Activated T-helper 1 cell treated with Interleukin-2 at 50 U/mL for 16 hours (primary cell): ENCODE measurements around the gene USP27X.
A peak's percentile ranks its signal among the peaks of the same experiment; 100 is the strongest.

Experiments
- DNase-seq: peaks from one replicate; pipeline ENCODE4 v3.0.0-alpha.2; 2020; ENCODE audit warnings: low read depth

USP27X gene

DNA sequence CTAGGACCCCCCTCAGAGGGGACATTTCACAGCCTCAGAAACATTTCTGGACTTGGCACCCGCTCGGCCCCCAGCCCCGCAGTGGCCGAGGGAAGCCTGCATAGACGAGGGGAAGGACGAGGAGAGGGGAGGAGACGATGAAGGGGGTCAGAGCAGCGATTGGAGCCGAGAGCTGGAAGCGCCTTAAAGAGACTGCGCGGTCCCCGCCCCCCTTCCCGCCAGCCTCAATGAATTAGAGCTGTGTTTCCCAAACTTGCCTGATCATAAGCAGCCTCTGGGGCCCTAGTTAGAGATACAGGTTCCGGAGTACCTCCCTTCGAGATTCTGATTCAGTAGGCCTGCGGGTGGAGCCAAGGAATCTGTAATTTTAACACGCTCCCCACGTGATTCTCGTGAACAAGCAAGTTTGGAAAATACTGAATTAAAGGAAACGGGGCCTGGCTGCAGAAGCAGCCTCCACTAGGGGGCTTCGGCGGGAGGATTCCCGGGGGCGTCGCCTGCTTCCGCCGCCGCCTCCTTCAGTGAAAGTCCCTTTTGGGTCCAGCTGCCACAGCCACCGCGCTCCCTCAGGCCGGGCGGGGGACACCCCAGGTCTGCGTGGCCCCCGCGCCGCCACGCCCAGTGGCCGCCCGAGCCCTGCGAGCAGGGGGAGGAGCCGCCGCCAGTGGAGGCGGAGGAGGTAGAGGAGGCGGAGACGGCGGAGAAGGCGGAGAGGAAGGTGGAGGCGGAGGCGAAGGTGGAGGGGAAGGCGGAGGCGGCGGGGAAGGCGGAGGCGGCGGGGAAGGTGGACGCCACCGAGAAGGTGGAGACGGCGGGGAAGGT, at the start of gene USP27X:
Gene USP27X (plus strand): TSS at position 651 of the 822 bp plus-strand sequence. CDS start 824 bp downstream, outside the sequence.
- peak; percentile 70 for DNase-seq

DNA sequence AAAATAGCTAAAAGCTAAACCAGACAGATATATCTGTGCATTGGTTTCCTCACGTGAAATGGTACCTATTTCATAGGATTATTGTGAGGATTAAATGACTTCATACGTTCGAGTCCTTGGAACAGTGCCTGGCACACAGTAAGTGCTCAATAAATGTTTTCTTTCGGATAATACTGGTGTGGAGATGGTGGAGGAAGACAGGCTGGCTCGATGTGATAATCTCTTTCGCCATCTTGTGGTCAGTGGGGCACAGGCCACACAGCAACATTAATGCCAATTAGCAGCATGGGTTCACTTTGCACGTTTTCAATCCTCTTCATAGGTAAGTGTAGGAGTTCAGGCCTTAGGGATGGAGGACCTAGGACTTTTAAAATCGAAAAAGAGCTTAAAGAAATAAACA, 40.9 kb upstream of the USP27X start:
- DNase-seq: no peak

DNA sequence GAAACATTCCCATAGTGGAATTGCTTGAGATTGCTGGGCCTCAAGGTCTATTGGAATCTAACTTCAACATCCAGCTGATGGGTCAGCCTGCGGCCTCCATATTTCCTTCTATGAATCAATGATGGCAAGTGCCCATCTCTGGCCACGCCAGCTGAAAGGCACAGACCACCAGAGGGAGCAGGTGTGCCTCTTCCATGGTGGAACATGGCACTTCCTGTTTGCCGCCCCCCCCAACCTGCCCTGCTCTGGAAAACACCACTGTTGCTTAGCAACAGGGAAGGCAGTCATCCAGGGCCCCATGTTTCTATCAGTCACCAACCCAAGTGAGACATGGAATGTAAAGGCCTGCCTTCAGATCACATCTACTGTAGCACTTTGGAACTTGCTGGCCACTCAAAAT, 38.6 kb upstream of the USP27X start:
- DNase-seq: no peak

DNA sequence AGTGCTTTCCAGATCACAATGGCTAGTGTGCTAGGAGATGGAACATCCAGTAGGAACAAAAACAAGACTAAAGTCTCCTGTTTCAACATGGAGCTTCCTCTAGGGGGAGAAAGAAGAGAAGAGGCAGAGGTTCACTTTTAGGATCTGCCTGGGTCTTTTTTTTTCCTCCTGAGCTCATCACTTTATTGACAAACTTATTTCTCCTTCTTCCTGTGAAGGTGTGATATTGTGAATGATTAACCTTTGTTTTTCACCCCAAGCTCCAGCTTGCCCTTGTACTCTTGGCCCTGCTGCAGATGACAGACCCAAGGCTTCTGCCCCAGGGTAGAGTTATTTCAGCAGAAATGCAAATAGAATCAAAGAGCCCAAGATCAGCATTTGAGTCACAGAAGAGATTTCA, 36.7 kb upstream of the USP27X start:
- no peak for DNase-seq

DNA sequence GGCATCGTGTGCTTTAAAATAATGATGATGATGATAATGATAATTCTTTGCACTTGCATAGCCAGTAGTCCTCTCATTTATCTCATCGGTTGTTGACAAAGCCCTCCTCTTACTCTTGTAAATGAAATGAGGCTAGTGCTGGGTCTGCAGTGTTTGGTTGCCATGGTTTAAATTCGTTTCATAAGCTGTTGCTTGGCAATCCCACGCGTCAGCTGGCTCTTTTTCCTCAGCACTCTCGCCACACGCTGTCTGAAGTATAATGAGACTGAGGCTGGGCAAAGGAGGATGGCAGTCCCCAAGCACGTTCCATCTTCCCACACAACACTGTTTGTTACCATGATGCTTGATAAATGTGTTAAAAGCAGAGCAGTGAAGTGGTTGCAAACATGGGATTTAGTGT, 34.7 kb upstream of the USP27X start:
- no peak for DNase-seq

DNA sequence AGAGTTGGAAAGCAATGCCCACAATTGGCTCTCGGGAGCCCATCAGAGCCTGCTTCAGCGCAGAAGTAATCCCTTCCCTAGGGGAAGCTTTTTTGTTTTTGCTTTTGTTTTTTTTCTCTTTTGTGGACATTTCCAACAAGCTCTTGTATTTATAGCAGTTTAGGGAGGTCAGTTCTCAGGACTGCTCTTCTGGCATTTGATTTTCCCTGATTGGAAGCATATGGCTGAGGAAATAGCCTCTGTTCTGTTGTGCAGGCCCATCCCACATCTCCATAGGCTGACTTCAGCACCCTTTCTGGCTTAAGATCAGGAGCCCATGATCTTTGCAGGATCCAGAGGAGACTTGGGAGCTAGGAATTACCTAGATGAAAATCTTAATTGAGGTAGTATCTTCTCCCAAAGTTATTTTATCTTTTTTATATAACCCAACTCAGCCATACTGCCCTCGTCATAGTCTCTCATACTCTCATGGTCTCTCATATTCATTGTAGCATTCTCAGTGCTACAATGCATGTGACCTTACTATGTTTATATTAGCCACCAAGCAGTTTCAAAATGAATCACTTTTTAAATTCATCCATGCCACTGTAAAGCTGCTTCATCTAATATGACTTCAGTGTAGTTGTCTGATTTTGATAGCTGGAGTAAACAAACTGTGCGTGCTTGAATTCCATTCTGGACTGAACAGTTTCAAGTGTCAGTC, 33.4 kb upstream of the USP27X start:
- no peak for DNase-seq

DNA sequence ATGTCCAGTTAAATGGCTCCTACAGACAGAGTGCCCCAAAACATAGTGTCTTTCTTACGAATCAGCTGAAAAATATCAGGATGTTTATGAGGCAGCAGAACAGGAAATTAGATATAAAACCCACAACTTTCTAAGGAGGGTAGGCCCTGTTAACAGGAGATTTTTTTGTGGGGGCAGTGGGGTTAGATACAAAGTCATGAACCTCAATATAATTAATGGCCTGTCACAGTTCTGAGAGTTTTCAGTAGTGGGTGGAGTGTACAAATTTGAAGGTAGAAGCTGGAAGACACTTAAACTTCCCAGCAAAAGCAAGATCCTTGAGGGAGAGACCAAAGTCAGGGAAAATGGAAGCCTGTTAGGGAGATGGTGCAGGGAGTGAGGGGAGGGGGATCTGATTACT, 32.8 kb upstream of the USP27X start:
- DNase-seq: no peak

DNA sequence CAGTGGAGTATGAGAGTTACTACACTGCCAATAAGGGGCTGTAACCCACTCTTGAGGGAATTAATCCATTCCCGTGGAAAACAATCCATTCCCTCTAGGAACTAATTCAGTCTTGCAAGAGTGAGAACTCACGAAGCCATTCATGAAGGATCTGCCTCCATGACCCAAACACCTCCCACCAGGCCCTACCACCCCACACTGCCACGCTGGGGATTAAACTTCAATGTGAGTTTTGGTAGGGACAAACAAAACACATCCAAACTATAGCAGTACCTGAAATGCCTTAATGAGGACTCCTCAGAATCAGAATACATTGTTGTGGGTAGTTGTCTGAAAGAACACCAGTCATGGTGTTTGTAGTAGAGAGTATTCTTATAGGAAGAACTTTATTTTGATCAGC, 31.0 kb upstream of the USP27X start:
- no peak for DNase-seq

DNA sequence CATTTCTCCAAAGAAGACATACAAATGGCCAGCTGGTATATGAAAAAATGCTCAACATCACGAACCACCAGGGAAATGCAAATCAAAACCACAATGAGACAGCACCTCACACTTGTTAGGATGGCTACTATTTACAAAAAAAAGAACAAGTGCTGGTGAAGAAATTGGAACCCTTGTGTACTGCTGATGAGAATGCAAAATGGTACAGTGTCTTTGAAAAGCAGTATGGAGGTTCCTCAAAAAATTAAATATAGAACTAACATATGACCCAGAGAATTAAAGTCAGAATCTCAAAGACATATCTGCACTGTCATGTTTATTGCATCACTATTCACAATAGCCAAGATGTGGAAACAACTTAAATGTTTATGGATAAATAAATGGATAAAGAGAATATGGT, 29.3 kb upstream of the USP27X start:
- no peak for DNase-seq

DNA sequence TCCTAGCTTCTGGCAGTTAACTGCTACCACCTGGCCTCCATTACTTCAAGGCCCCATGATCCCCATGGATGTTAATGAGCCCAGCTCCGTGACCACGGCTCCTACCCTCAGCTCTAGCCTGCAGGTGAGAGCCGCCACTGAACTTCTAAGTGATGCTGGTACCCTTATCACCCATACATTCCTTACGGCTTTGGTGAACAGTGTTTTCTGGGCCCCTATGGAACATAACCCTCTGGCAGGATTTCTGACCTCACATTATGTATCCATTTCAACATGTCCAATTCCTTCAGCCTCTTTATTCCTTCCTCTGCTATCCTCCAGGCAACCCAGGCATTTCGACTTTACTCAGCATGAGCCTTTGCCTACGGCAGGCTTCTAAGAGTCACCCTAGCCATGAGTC, 25.6 kb upstream of the USP27X start:
- no peak for DNase-seq

DNA sequence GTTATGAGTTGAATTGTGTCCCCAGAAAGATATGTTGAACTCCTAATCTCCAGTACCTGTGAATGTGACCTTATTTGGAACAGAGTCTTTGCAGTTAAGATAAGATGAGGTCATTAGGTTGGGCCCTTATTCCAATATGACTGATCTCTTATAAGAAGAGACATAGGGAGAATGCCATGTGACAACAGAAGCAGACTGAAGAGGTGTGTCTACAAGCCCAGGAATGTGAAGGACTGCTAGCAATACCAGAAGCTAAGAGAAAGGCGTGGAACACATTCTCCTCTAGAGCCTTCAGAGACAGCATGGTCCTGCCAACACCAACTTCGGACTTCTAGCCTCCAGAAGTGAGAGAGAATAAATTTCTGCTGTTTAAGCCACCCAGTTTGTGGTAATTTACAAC, 22.5 kb upstream of the USP27X start:
- no peak for DNase-seq

DNA sequence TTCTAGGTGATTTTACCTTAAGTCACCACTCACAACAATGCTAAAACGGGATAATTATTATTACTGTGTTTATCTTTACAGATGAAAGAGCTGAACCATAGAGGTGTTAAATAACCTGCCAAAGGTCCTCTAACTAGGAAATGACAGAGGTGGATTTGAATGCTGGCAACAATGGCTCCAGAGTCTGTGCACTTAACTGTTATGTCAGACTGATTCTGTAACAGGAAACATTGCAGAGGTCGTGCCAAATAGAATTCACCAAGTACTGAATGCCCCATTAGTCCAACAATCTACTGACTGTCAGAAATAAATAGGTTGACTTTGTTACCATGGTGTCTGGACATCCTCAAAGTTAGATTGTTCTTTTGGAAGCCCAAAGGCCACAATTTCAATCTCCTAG, 20.9 kb upstream of the USP27X start:
- no peak for DNase-seq

DNA sequence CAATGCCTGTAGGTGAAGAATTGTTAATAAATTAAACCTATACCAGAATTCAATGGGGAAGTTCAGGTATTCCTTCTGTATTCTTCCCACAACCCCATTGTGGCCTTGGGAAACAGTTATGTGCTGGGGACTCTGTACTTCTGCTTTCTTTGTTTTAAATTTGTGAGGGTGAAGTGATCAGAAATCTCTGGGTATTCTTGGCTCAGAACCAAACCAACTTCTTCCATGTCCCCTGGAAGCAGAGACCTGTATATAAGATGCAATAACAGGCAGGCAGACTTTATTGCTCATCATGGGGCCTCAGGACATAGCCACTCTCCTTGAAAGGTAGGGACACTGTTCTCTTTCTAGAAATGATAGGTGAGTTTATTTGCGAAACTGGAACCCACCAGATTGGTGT, 19.8 kb upstream of the USP27X start:
- DNase-seq: no peak

DNA sequence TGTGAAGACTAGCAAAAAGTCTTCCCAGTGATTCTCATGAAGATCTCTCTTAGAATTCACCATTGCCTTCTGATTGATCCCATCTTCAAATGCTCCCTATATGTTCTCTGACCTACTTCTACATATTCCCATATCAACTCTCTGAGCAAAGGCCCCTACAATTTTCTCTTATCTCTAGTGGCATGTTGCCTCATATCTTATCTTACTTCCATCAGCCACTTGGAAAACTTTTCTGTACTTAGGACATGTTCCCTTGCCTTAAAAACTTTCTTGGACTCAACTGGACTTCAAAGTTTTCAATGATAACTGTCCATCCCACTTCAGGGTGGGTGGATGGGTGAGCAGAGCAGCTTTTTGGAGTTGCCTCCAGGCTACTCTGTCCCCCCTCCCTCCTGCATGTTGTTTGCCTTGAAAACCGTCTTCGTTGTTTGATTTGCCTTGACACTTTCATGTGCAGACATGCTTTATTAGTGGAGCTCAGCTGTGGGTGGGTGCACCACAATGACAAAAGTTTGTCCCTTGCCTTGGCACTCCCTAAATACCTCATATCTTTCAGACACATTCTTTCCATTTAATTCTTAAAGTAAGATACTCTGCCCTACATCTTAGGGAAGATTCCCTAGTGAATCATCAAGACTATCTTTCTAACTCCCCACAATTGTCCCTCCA, 18.3 kb upstream of the USP27X start:
- DNase-seq: no peak

DNA sequence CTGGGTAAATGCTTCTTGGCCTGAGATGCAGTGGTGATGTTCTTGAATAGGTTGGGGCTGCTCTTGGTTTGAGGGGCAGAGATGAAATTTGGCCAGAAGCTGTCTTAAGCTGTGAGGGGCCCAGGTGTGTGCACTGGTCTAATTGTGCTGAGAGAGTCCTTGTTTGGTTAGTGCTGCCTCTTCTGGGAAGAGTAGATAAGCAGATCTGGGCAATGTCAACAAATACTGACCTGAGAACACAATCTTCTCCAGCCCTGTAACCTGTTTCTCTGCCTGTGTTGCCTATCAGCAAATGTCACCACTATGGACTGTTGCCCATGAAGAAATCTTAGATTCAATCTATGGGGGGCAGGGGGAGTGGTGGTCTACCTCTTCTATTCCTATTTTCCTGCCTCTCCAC, 17.2 kb upstream of the USP27X start:
- DNase-seq: no peak

DNA sequence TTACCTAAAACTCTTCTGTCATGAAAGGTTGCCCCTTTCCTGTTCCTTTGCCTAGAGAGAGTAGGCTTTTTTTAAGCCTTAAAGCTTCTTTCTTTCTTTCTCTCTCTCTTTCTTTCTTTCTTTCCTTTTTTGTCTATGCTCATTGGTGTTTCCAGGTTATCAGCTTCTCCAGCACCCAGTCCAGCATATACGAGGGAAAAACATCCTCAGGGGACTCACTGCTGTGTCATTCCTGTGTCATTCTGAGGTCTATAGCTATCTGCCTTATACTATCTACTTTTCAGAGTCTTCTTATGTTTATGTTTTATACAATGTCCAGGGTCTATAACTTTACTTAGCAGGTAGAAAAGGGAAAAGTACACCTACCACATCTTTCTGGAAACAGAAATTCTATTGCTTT, 10.5 kb upstream of the USP27X start:
- no peak for DNase-seq

DNA sequence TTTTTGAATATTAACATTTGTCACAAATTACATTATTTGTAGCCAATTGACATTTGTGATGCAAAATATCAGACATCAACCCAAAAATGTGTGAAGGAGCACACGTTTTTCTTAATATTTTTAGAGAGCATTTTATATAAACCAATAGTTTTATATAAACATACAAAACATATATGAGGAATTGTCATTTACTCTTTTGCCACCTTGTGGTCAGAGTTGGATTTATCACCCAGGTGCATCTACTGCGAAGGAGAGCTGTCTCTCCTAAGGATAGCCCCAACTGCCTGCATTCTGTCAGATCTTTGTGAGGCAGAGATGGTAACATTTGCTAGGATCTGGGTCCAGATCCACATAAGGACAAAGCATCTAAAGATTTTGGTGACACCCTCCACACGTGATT, 2.5 kb upstream of the USP27X start:
- DNase-seq: no peak

DNA sequence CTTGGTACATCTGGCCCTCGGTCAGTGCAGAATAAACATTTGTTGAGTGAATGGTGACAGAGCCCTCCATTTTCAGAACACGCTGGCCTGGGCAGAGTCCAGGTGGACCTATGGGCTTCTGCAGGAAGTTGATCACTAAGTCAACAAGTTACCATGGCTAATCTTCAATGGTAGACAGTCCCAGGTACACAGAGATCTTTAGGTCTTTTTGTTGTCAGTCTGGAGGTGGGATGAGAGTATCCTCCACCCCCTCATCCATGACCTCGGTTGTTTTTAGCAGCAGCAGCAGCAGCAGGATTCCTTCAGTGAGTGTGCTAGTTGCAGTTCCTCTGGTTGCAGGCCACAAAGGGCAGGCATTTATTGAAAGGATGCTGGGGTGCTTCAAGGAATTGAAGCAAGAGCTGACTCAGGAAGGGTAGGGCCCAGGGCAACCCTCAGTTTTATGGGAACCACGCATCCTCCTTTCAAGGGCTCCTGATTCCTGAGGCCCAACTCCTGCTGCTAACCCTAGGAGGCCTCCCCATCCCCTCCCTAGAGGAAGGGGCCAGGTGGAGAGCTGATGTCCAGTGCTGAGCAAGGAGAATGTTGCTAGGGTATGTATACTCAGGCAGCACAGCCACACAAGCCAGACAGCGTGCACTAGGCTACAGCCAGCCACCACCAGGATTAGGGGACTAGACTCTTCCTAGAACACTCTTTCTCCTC, 1.7 kb upstream of the USP27X start:
- DNase-seq: no peak

DNA sequence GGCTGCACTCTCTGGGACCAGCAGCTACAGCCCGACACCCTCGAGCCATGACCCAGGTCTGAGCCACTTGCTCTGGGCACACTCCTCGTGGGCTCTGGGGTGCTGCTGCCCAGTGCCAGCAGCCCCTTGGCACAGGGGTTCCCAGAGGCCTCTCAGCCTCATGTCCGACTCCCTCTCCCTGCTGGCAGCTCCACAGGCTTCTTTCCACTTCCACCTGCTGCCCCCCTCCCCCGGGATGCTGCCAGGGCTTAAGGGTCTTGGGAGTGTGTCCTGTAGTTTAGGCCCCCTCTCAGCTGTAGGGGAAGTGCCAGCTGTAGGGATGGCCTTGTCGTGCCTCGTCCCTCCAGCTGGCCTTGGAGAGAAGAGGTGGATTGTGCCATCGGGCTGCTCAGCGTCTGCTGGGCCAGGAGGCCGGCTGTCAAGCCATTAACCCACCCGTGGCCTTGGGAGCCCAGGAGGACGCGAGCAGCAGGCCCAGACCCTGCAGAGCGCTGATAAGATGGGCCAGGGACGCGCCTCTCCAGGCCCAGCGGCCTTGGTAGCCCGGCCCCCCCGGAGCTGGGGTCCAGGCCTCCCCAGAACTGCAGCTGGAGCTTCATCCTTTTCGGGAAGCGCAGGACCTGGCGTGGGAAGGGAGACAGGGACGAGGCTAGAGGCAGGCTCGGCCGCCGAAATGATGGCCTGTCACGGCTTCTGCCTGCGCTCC, 1.0 kb upstream of the USP27X start:
- no peak for DNase-seq

DNA sequence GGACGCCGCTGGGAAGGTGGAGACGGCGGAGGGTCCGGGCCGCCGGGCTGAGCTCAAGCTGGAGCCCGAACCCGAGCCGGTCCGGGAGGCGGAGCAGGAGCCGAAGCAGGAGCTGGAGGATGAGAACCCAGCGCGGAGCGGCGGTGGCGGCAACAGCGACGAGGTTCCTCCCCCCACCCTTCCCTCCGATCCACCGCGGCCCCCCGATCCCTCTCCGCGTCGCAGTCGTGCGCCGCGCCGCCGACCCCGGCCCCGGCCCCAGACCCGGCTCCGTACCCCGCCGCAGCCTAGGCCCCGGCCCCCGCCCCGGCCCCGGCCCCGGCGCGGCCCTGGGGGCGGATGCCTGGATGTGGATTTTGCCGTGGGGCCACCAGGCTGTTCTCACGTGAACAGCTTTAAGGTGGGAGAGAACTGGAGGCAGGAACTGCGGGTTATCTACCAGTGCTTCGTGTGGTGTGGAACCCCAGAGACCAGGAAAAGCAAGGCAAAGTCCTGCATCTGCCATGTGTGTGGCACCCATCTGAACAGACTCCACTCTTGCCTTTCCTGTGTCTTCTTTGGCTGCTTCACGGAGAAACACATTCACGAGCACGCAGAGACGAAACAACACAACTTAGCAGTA, 483 bp downstream of the USP27X start:
- no peak for DNase-seq

DNA sequence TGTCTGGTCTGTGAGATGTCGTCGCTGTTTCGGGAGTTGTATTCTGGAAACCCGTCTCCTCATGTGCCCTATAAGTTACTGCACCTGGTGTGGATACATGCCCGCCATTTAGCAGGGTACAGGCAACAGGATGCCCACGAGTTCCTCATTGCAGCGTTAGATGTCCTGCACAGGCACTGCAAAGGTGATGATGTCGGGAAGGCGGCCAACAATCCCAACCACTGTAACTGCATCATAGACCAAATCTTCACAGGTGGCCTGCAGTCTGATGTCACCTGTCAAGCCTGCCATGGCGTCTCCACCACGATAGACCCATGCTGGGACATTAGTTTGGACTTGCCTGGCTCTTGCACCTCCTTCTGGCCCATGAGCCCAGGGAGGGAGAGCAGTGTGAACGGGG, 1.4 kb downstream of the USP27X start:
- no peak for DNase-seq
